K562 (cell line): ENCODE data around the gene MBP. TPM values are rescaled to one million over a fixed set of nuclear protein-coding genes. Genes with fewer than 3 reads are reported as not detected.

Source experiments
- ATAC-seq: fragments of 200-7000 bp; cut with Tn5 transposase; 3 replicates; pipeline ENCODE4 v1.9.1; 2020; ENCODE audit warnings: moderate library complexity
- BruUV-seq: library from RNA; stranded (reverse); fragments of 400-500 nt; replicated peaks from 2 replicates; lab custom pipeline; 2021; lab: Mats Ljungman, UMichigan
- CTCF ChIA-PET: fragments of 300-600 bp; formaldehyde crosslinking; extraction: SDS; loops from one replicate; lab custom pipeline; 2021; ENCODE audit warnings: low intra/inter-chr PET ratio; lab: Yijun Ruan, JAX
- POLR2A ChIA-PET: fragments of 300-600, 350-650 bp; sonication (Branson Sonifier 250); formaldehyde crosslinking; extraction: SDS; loops from one replicate; lab custom pipeline; 2021; ENCODE audit warnings: antibody characterized with exemption, inconsistent platforms; lab: Yijun Ruan, JAX
- DNase-seq, 4 experiments: peaks; one replicate each; pipeline versions ENCODE4 v3.0.0 to v3.0.0-alpha.2; 2011 to 2018; ENCODE audit warnings: low spot score in 3 of 4, mixed read lengths in 3 of 4; ENCODE audit errors: extremely low read depth in 1 of 4
- FAIRE-seq: peaks from 2 replicates; lab custom pipeline; 2011; peaks lifted over from hg19 to GRCh38; lab: Jason Lieb, UNC
- H2AFZ ChIP-seq: 2 replicates; pipeline ENCODE4 v1.6.0; 2011; ENCODE audit warnings: low read depth, low read length, control low read depth, inconsistent platforms
- H3K27ac ChIP-seq: fragments of 200-600 bp; 3 replicates; pipeline ENCODE4 v1.8.0; 2011; ENCODE audit warnings: low read depth, mild to moderate bottlenecking, control low read depth, inconsistent platforms, low read length, moderate library complexity, mixed read lengths; ENCODE audit errors: extremely low read depth
- H3K27me3 ChIP-seq, 2 experiments: fragments of 300-600 bp in 1 of 2; 2 replicates in 1 of 2; 3 replicates in 1 of 2; pipeline versions ENCODE4 v1.6.0 to v1.8.0; 2011; ENCODE audit warnings: inconsistent platforms in 2 of 2, low read length in 2 of 2, mild to moderate bottlenecking in 1 of 2, mixed read lengths in 1 of 2, moderate library complexity in 1 of 2; ENCODE audit not compliant: control insufficient read depth in 2 of 2, insufficient read depth in 2 of 2
- H3K36me3 ChIP-seq: fragments of 300-600 bp; 3 replicates; pipeline ENCODE4 v1.8.0; 2011; ENCODE audit warnings: mild to moderate bottlenecking, low read length, inconsistent platforms; ENCODE audit not compliant: control insufficient read depth, insufficient read depth
- H3K4me1 ChIP-seq, 2 experiments: fragments of 200-600 bp in 1 of 2; replicated peaks in 1 of 2; 2 replicates in 1 of 2; 3 replicates in 1 of 2; pipeline versions ENCODE4 v1.5.1 to v1.8.0; 2011; ENCODE audit warnings: inconsistent platforms in 2 of 2, low read length in 2 of 2, mild to moderate bottlenecking in 1 of 2, mixed read lengths in 1 of 2, moderate library complexity in 1 of 2; ENCODE audit not compliant: control insufficient read depth in 2 of 2, insufficient read depth in 2 of 2
- H3K4me2 ChIP-seq: 2 replicates; pipeline ENCODE4 v1.6.1; 2011; ENCODE audit warnings: low read length, control low read depth, inconsistent platforms, mixed read lengths; ENCODE audit not compliant: insufficient read depth
- H3K4me3 ChIP-seq: fragments of 200-600 bp; sonication (generic), shearing (Covaris generic); 2 replicates; pipeline ENCODE4 v1.5.1; 2016; ENCODE audit warnings: control low read depth, inconsistent platforms
- H3K79me2 ChIP-seq: fragments of 200-600 bp; 3 replicates; pipeline ENCODE4 v1.8.0; 2011; ENCODE audit warnings: low read length, inconsistent platforms; ENCODE audit not compliant: control insufficient read depth, insufficient read depth
- H3K9ac ChIP-seq, 2 experiments: 2 replicates each; pipeline versions ENCODE4 v1.6.0 to v1.6.1; 2011; ENCODE audit warnings: low read depth in 2 of 2, low read length in 2 of 2, control low read depth in 1 of 2, inconsistent platforms in 1 of 2, mild to moderate bottlenecking in 1 of 2, mixed read lengths in 1 of 2; ENCODE audit not compliant: insufficient read depth in 1 of 2
- H3K9me1 ChIP-seq: one replicate; pipeline ENCODE4 v1.6.0; 2011; ENCODE audit warnings: inconsistent platforms, mild to moderate bottlenecking, low read length, moderate library complexity; ENCODE audit not compliant: control insufficient read depth, insufficient read depth
- H3K9me3 ChIP-seq: replicated peaks from 2 replicates; pipeline ENCODE4 v1.5.1; 2011; ENCODE audit warnings: low read depth, low read length, inconsistent platforms; ENCODE audit not compliant: control insufficient read depth, insufficient read depth
- H4K20me1 ChIP-seq: replicated peaks from 2 replicates; pipeline ENCODE4 v1.6.1; 2011; ENCODE audit warnings: low read length, inconsistent platforms, mixed read lengths; ENCODE audit not compliant: control insufficient read depth, insufficient read depth
- CBX3 ChIP-seq, 2 experiments: IDR thresholded peaks; 1 replicate in 1 of 2; 2 replicates in 1 of 2; pipeline ENCODE4 v1.6.1; 2012; ENCODE audit warnings: inconsistent platforms in 2 of 2, low read length in 2 of 2, borderline replicate concordance in 1 of 2, control low read depth in 1 of 2
- CTCF ChIP-seq, 3 experiments: IDR thresholded peaks in 2 of 3; conservative IDR thresholded peaks in 1 of 3; 2 replicates each; pipeline ENCODE4 v1.5.1; 2011 to 2012; ENCODE audit warnings: low read length in 3 of 3, mild to moderate bottlenecking in 3 of 3, control low read depth in 2 of 3, improper control_type of control experiment in 1 of 3, inconsistent platforms in 1 of 3, low read depth in 1 of 3, mixed read lengths in 1 of 3, moderate library complexity in 1 of 3; ENCODE audit not compliant: insufficient read depth in 2 of 3
- ELF2 ChIP-seq: fragments of 250-450 bp; sonication (Bioruptor Pico); IDR thresholded peaks from 2 replicates; pipeline ENCODE4 v1.5.0; 2021; ENCODE audit warnings: mild to moderate bottlenecking
- HDGF ChIP-seq: fragments of 450-650 bp; IDR thresholded peaks from 2 replicates; pipeline ENCODE4 v1.6.1; 2016
- KLF16 ChIP-seq: IDR thresholded peaks from 2 replicates; pipeline ENCODE4 v1.6.1; 2016; ENCODE audit warnings: antibody characterized with exemption
- MYNN ChIP-seq, 2 experiments: sonication (generic); formaldehyde crosslinking in 1 of 2; IDR thresholded peaks; 2 replicates each; pipeline versions ENCODE4 v1.5.0 to v1.6.1; 2016 to 2020; ENCODE audit warnings: antibody characterized with exemption in 1 of 2, missing genetic modification reagents in 1 of 2
- NCOA1 ChIP-seq: fragments of 450-650 bp; IDR thresholded peaks from 2 replicates; pipeline ENCODE4 v1.6.1; 2016; ENCODE audit warnings: low read depth
- NR2C2 ChIP-seq, 2 experiments: fragments of 200-800 bp in 1 of 2; sonication (Bioruptor generic) in 1 of 2; sonication (generic) in 1 of 2; formaldehyde crosslinking in 1 of 2; IDR thresholded peaks; 2 replicates each; pipeline versions ENCODE4 v1.6.1 to v1.8.0; 2016 to 2022; ENCODE audit warnings: mild to moderate bottlenecking in 1 of 2, missing compliant biosample characterization in 1 of 2, missing genetic modification characterization in 1 of 2, missing genetic modification reagents in 1 of 2
- SP2 ChIP-seq: IDR thresholded peaks from 2 replicates; pipeline ENCODE4 v1.6.1; 2011; ENCODE audit warnings: mild to moderate bottlenecking, low read depth, low read length, moderate library complexity; ENCODE audit not compliant: poor library complexity, severe bottlenecking; ENCODE audit errors: extremely low read depth
- SRSF9 ChIP-seq: fragments of 200-400 bp; formaldehyde crosslinking; IDR thresholded peaks from 2 replicates; pipeline ENCODE4 v1.6.1; 2017; ENCODE audit warnings: low read depth, low read length, borderline replicate concordance
- SUPT5H ChIP-seq: fragments of 450-650 bp; IDR thresholded peaks from 2 replicates; pipeline ENCODE4 v1.6.1; 2016
- ZFP1 ChIP-seq: fragments of 450-650 bp; formaldehyde crosslinking; IDR thresholded peaks from 2 replicates; pipeline ENCODE4 v1.4.0; 2020; ENCODE audit warnings: mild to moderate bottlenecking, mixed read lengths
- ZFPM2 ChIP-seq: fragments of 250-450 bp; sonication (Bioruptor Pico); IDR thresholded peaks from 2 replicates; pipeline ENCODE4 v1.5.1; 2022; ENCODE audit warnings: mild to moderate bottlenecking
- ZNF124 ChIP-seq: sonication (generic); formaldehyde crosslinking; IDR thresholded peaks from 2 replicates; pipeline ENCODE4 v1.8.1; 2022; ENCODE audit warnings: missing genetic modification reagents
- ZNF134 ChIP-seq: fragments of 250-450 bp; sonication (Bioruptor Pico); conservative IDR thresholded peaks from 2 replicates; pipeline ENCODE4 v1.4.0; 2020
- ZNF224 ChIP-seq: sonication (generic); formaldehyde crosslinking; IDR thresholded peaks from 2 replicates; pipeline ENCODE4 v1.8.0; 2022; ENCODE audit warnings: mild to moderate bottlenecking, missing genetic modification reagents
- ZNF24 ChIP-seq: fragments of 450-650 bp; IDR thresholded peaks from 2 replicates; pipeline ENCODE4 v1.6.1; 2016
- ZNF316 ChIP-seq: fragments of 450-650 bp; IDR thresholded peaks from 2 replicates; pipeline ENCODE4 v1.6.1; 2016
- ZNF444 ChIP-seq: fragments of 250-450 bp; sonication (Bioruptor Pico); IDR thresholded peaks from 2 replicates; pipeline ENCODE4 v1.4.0; 2020; ENCODE audit warnings: mild to moderate bottlenecking, moderate library complexity
- WGBS: fragments of 100-300 bp; shearing (Covaris generic); methylation state at CpG from one replicate; pipeline ENCODE4 v1.1.6; 2016; ENCODE audit warnings: low coverage, mixed read lengths; ENCODE audit not compliant: insufficient coverage; ENCODE audit errors: missing lambda C conversion rate; 5-methylcytosine and 5-hydroxymethylcytosine counted together
- in situ Hi-C: fragments of 300-500 bp; cut with MboI; formaldehyde crosslinking; loops from 4 replicates; pipeline ENCODE4 v1.15.0; 2018; ENCODE audit warnings: inconsistent platforms, mixed read lengths
- intact Hi-C: fragments of 100-400 bp; cut with micrococcal nuclease; formaldehyde crosslinking; loops from 2 replicates; pipeline ENCODE4 v1.14.2; 2022
- polyA plus RNA-seq, 8 experiments: library from polyadenylated mRNA; depleted of rRNA in 4 of 8; stranded (reverse) in 5 of 8; unstranded in 3 of 8; fragments of >200 nt; fragmentation: Nextera tagmentation in 2 of 8; fragmentation: Illumina TruSeq in 1 of 8; extraction: Ambion mirVana in 2 of 8; extraction: Trizol in 1 of 8; gene quantifications; 2 replicates each; pipeline versions ENCODE4 v1.2.1 to v1.2.3, GENCODE V29; 2011 to 2014; ENCODE audit warnings: inconsistent platforms in 1 of 8, missing spikeins in 1 of 8
- total RNA-seq, 7 experiments: library from RNA; depleted of rRNA in 6 of 7; stranded (reverse); fragments of >200 nt in 6 of 7; fragmentation: Illumina TruSeq in 2 of 7; extraction: Trizol in 2 of 7; gene quantifications; 2 replicates each; pipeline versions ENCODE4 v1.2.1 to v1.2.3, GENCODE V29; 2011 to 2021; ENCODE audit warnings: low replicate concordance in 1 of 7

MBP gene
- total and polyA plus RNA-seq, 9 of the 15 experiments (the other 6 are each of a cell fraction or from before 2014, with no cell fraction given), result 0.09 TPM; not detected in 8

DNA sequence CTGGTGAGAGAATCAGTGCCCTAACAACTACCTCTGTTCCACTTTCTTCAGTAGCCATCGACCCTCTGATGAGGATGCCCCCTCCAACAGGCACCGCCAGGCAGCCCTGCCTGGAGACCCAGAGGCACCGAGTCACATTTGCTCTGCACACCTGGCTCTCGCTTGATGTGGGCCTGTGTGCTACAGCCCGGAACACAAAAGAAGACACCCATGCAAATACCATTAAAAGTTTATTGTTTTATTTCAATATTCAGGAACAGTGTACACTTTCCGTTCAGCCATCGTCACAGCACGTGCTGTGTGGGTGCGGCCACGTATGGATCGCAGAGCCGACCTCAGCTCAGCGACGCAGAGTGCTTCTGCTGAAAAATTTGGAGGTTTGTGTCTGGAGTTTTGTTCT lies 154.0 kb downstream of the MBP start:
- 61% methylated on average over 13 of the region's 14 CpGs for WGBS
- TF ChIP-seq CBX3 (IDR thresholded peaks at IDR 0.05; ENCODE audit: borderline replicate concordance in 1 of 2, low read length in 2 of 2) (no peak), ZNF124 (CRISPR knock-in tag) (no peak), ZNF316 (no peak), SUPT5H (no peak), MYNN (IDR thresholded peaks at IDR 0.05) (no peak), MYNN (CRISPR knock-in tag; IDR thresholded peaks at IDR 0.05) (no peak), KLF16 (no peak), ZFP1 (CRISPR knock-in tag) (no peak), ZFPM2 (CRISPR knock-in tag) (no peak), ZNF224 (CRISPR knock-in tag) (no peak), NCOA1 (no peak), ELF2 (CRISPR knock-in tag) (no peak), CTCF (IDR thresholded peaks at IDR 0.05 in 2 of 3, conservative IDR thresholded peaks at IDR 0.05 in 1 of 3; ENCODE audit: insufficient read depth in 2 of 3, low read depth in 1 of 3, low read length in 3 of 3) (no peak), HDGF (no peak), ZNF24 (no peak), ZNF134 (CRISPR knock-in tag) (no peak), NR2C2 (CRISPR knock-in tag; IDR thresholded peaks at IDR 0.05) (no peak), NR2C2 (tag; IDR thresholded peaks at IDR 0.05) (no peak), ZNF444 (no peak), SRSF9 (no peak), SP2 (no peak)
- TF ChIP-seq, all 486 proteins: peak for 0
- Histone ChIP-seq H3K4me3 (no peak overlapping the region), H4K20me1 (no peaks in the 10 kb centered on the region; the same call in 1 of the 2 replicates), H3K36me3 (no peaks in the 10 kb centered on the region), H3K9ac (no peak overlapping the region), H3K27ac (no peak overlapping the region), H2AFZ (no peak overlapping the region), H3K4me1 (no peaks in the 10 kb centered on the region; a peak in 1 of 5 replicates), H3K9me1 (no peaks in the 10 kb centered on the region), H3K9me3 (no peaks in the 10 kb centered on the region), H3K79me2 (no peaks in the 10 kb centered on the region), H3K27me3 (peaks cover 2 to 34% of the 10 kb centered on the region in 2 experiments; a peak in 4 of 5 replicates), H3K4me2 (no peak overlapping the region)
- POLR2A ChIA-PET, result interaction anchor here (0.6 kb wide), 1 partner anchor 1989 kb away, joined by 3 read pairs; no protein-coding TSS in a partner anchor
- intact Hi-C loops (no loop called here), in situ Hi-C loops (no loop called here)
- no peak for FAIRE-seq
- CTCF ChIA-PET, result no interaction called here
- BruUV-seq, result no TSS peak
- no peak for DNase-seq
- ATAC-seq, result no peak
